H1 (cell line): ENCODE data around the gene METRNL. TPM values are rescaled to one million over a fixed set of nuclear protein-coding genes. Genes with fewer than 3 reads are reported as not detected.

Experiments used
- CTCF ChIA-PET: fragments of 300-600 bp; sonication (Branson Sonifier 250); formaldehyde crosslinking; loops from one replicate; lab custom pipeline; 2021; ENCODE audit not compliant: partially characterized antibody; lab: Charles Lee
- POLR2A ChIA-PET: fragments of 300-600 bp; sonication (Branson Sonifier 250); formaldehyde crosslinking; loops from one replicate; lab custom pipeline; 2021; ENCODE audit warnings: inconsistent platforms; ENCODE audit not compliant: partially characterized antibody; lab: Charles Lee
- DNase-seq, 2 experiments: peaks; one replicate each; pipeline versions ENCODE4 v3.0.0 to v3.0.0-alpha.2; 2010 to 2022; ENCODE audit warnings: low spot score in 2 of 2, low read depth in 1 of 2, mixed read lengths in 1 of 2
- FAIRE-seq: peaks from 2 replicates; lab custom pipeline; 2011; peaks lifted over from hg19 to GRCh38; lab: Jason Lieb, UNC
- H2AFZ ChIP-seq: 2 replicates; pipeline ENCODE4 v1.8.1; 2012; ENCODE audit warnings: low read length, inconsistent platforms
- H2AK5ac ChIP-seq: 2 replicates; pipeline ENCODE4 v1.6.1; 2013; ENCODE audit warnings: low read depth, low read length
- H2BK120ac ChIP-seq: replicated peaks from 2 replicates; pipeline ENCODE3; 2013; ENCODE audit warnings: low read depth, low read length, inconsistent platforms
- H2BK12ac ChIP-seq: 2 replicates; pipeline ENCODE4 v1.6.1; 2013; ENCODE audit warnings: low read depth, low read length
- H2BK15ac ChIP-seq: 2 replicates; pipeline ENCODE4 v1.6.1; 2013; ENCODE audit warnings: low read length
- H2BK20ac ChIP-seq: 2 replicates; pipeline ENCODE4 v1.6.1; 2013; ENCODE audit warnings: low read length
- H2BK5ac ChIP-seq: 2 replicates; pipeline ENCODE4 v1.6.1; 2013; ENCODE audit warnings: low read depth, low read length
- H3K14ac ChIP-seq: 2 replicates; pipeline ENCODE4 v1.6.1; 2013; ENCODE audit warnings: inconsistent platforms; ENCODE audit not compliant: insufficient read length
- H3K18ac ChIP-seq: 2 replicates; pipeline ENCODE4 v1.6.1; 2013; ENCODE audit warnings: low read length; ENCODE audit errors: extremely low read depth
- H3K23ac ChIP-seq: 2 replicates; pipeline ENCODE4 v1.6.1; 2013; ENCODE audit warnings: inconsistent platforms; ENCODE audit not compliant: insufficient read length
- H3K23me2 ChIP-seq: 2 replicates; pipeline ENCODE4 v1.6.1; 2013; ENCODE audit warnings: low read depth, low read length
- H3K27ac ChIP-seq: 2 replicates; pipeline ENCODE4 v1.6.1; 2011; ENCODE audit warnings: low read depth, low read length, inconsistent platforms
- H3K27me3 ChIP-seq, 4 experiments: replicated peaks in 1 of 4; 1 replicate in 1 of 4; 2 replicates in 3 of 4; pipeline versions ENCODE4 v1.6.1 to v1.8.1; 2011 to 2013; ENCODE audit warnings: low read length in 3 of 4, mild to moderate bottlenecking in 3 of 4, inconsistent platforms in 2 of 4, mixed read lengths in 2 of 4, moderate library complexity in 1 of 4; ENCODE audit not compliant: control insufficient read depth in 3 of 4, insufficient read depth in 3 of 4; ENCODE audit errors: extremely low read depth in 1 of 4
- H3K36me3 ChIP-seq, 4 experiments: 2 replicates each; pipeline versions ENCODE4 v1.6.1 to v1.8.1; 2011 to 2013; ENCODE audit warnings: mild to moderate bottlenecking in 4 of 4, low read length in 3 of 4, moderate library complexity in 2 of 4, control low read depth in 1 of 4, inconsistent platforms in 1 of 4; ENCODE audit not compliant: insufficient read depth in 4 of 4, control insufficient read depth in 2 of 4
- H3K4ac ChIP-seq: replicated peaks from 2 replicates; pipeline ENCODE3; 2013; ENCODE audit warnings: low read length, low read depth, mixed read lengths, inconsistent platforms; ENCODE audit not compliant: insufficient read length
- H3K4me1 ChIP-seq, 4 experiments: replicated peaks in 1 of 4; 1 replicate in 1 of 4; 2 replicates in 3 of 4; pipeline versions ENCODE4 v1.6.1 to v1.8.1; 2011 to 2013; ENCODE audit warnings: low read length in 3 of 4, inconsistent platforms in 2 of 4, mixed read lengths in 1 of 4; ENCODE audit not compliant: insufficient read depth in 4 of 4, control insufficient read depth in 3 of 4
- H3K4me2 ChIP-seq, 2 experiments: 2 replicates each; pipeline versions ENCODE4 v1.6.1 to v1.8.1; 2011 to 2013; ENCODE audit warnings: low read depth in 2 of 2, low read length in 2 of 2, control low read depth in 1 of 2, inconsistent platforms in 1 of 2, mild to moderate bottlenecking in 1 of 2; ENCODE audit not compliant: insufficient read depth in 1 of 2
- H3K4me3 ChIP-seq, 4 experiments: fragments of 200-600, 300-600 bp in 1 of 4; sonication (generic), shearing (Covaris generic), sonication (Bioruptor Twin) in 1 of 4; 2 replicates each; pipeline versions ENCODE4 v1.5.1 to v1.8.1; 2011 to 2016; ENCODE audit warnings: low read length in 4 of 4, low read depth in 3 of 4, control low read depth in 2 of 4, inconsistent platforms in 2 of 4, mild to moderate bottlenecking in 2 of 4, mixed read lengths in 1 of 4, moderate library complexity in 1 of 4; ENCODE audit not compliant: insufficient read depth in 2 of 4; ENCODE audit errors: extremely low read depth in 1 of 4
- H3K56ac ChIP-seq: replicated peaks from 2 replicates; pipeline ENCODE3; 2013; ENCODE audit warnings: low read depth, mild to moderate bottlenecking, mixed read lengths, low read length, inconsistent platforms; ENCODE audit not compliant: insufficient read length
- H3K79me1 ChIP-seq: 2 replicates; pipeline ENCODE4 v1.6.1; 2013; ENCODE audit warnings: low read depth, low read length, control low read depth
- H3K79me2 ChIP-seq, 2 experiments: 2 replicates each; pipeline versions ENCODE4 v1.6.1 to v1.8.1; 2012 to 2013; ENCODE audit warnings: low read length in 2 of 2, mild to moderate bottlenecking in 2 of 2, inconsistent platforms in 1 of 2; ENCODE audit not compliant: insufficient read depth in 2 of 2, control insufficient read depth in 1 of 2
- H3K9ac ChIP-seq, 4 experiments: replicated peaks in 1 of 4; 1 replicate in 1 of 4; 2 replicates in 3 of 4; pipeline versions ENCODE4 v1.6.1 to v1.8.1; 2011 to 2013; ENCODE audit warnings: low read depth in 3 of 4, low read length in 3 of 4, control low read depth in 2 of 4, mild to moderate bottlenecking in 2 of 4, moderate library complexity in 2 of 4, inconsistent platforms in 1 of 4; ENCODE audit errors: extremely low read depth in 1 of 4
- H3K9me3 ChIP-seq, 2 experiments: 2 replicates each; pipeline versions ENCODE4 v1.6.1 to v1.8.1; 2012 to 2013; ENCODE audit warnings: mild to moderate bottlenecking in 2 of 2, moderate library complexity in 2 of 2, control low read depth in 1 of 2, inconsistent platforms in 1 of 2, low read depth in 1 of 2, low read length in 1 of 2, mixed read lengths in 1 of 2; ENCODE audit not compliant: insufficient read depth in 2 of 2
- H4K20me1 ChIP-seq, 2 experiments: replicated peaks in 1 of 2; 2 replicates each; pipeline versions ENCODE3 to v1.8.1; 2011 to 2013; ENCODE audit warnings: inconsistent platforms in 2 of 2, low read length in 2 of 2, mild to moderate bottlenecking in 1 of 2; ENCODE audit not compliant: insufficient read depth in 2 of 2, control insufficient read depth in 1 of 2
- H4K5ac ChIP-seq: 2 replicates; pipeline ENCODE4 v1.6.1; 2013; ENCODE audit warnings: low read length, low read depth, mixed read lengths, inconsistent platforms; ENCODE audit not compliant: insufficient read length
- H4K8ac ChIP-seq: 2 replicates; pipeline ENCODE4 v1.8.0; 2013; ENCODE audit warnings: mild to moderate bottlenecking, moderate library complexity, low read length, inconsistent platforms; ENCODE audit not compliant: insufficient read depth; ENCODE audit errors: extremely low read depth
- H4K91ac ChIP-seq: replicated peaks from 2 replicates; pipeline ENCODE3; 2013; ENCODE audit warnings: low read length, mixed read lengths, inconsistent platforms; ENCODE audit not compliant: insufficient read length
- ATF3 ChIP-seq: IDR thresholded peaks from 2 replicates; pipeline ENCODE4 v1.6.1; 2011; ENCODE audit warnings: low read depth, mild to moderate bottlenecking, low read length; ENCODE audit not compliant: insufficient read depth
- FOSL1 ChIP-seq: IDR thresholded peaks from 2 replicates; pipeline ENCODE4 v1.6.1; 2011; ENCODE audit warnings: mild to moderate bottlenecking, low read depth, low read length, moderate library complexity; ENCODE audit not compliant: insufficient read depth
- KDM1A ChIP-seq: fragments of 200-600, 300-600 bp; sonication (generic); IDR thresholded peaks from 2 replicates; pipeline ENCODE4 v1.7.1; 2016; ENCODE audit warnings: mild to moderate bottlenecking, low read length, borderline replicate concordance
- RFX5 ChIP-seq: IDR thresholded peaks from 2 replicates; pipeline ENCODE4 v1.6.1; 2011; ENCODE audit warnings: low read depth, low read length, improper control_type of control experiment, borderline replicate concordance
- WGBS, 2 experiments: shearing (Covaris generic) in 1 of 2; methylation state at CpG; one replicate each; pipeline versions ENCODE4 v1.1.6 to v1.1.7; 2013 to 2015; ENCODE audit warnings: low lambda C conversion rate in 2 of 2, mixed read lengths in 2 of 2, inconsistent platforms in 1 of 2, low coverage in 1 of 2, missing lambda C conversion rate in 1 of 2; ENCODE audit not compliant: insufficient replicate concordance in 2 of 2, insufficient coverage in 1 of 2, insufficient read length in 1 of 2; ENCODE audit errors: extremely low coverage in 1 of 2, missing lambda C conversion rate in 1 of 2; 5-methylcytosine and 5-hydroxymethylcytosine counted together
- polyA plus RNA-seq, 7 experiments: library from polyadenylated mRNA; depleted of rRNA in 3 of 7; stranded (reverse) in 5 of 7; unstranded in 2 of 7; fragments of >200 nt in 5 of 7; fragments of 200-250 nt in 2 of 7; gene quantifications; 1 replicate in 5 of 7; 2 replicates in 1 of 7; 4 replicates in 1 of 7; pipeline versions ENCODE4 v1.2.1 to v1.2.3, GENCODE V29; 2011 to 2013; ENCODE audit warnings: missing spikeins in 2 of 7, mixed read lengths in 2 of 7
- total RNA-seq: library from RNA; stranded (reverse); fragmentation: NEBNext Ultra II Directional; extraction: Animal tissue kit (Norgen Biotek cat#: 25700); gene quantifications from 2 replicates; pipeline ENCODE4 v1.2.1, GENCODE V29; 2021

Gene METRNL
- total and polyA plus RNA-seq, 2 of the 8 experiments (the other 6 are each of a cell fraction or from before 2014, with no cell fraction given), result 13.9 to 14.2 TPM

GRCh38 chr17:83068641-83069570 lies 10.5 kb upstream of the METRNL start:
- Histone ChIP-seq H3K14ac (no peak overlapping the region), H3K27me3 (no peaks in the 10 kb centered on the region), H2BK15ac (no peak overlapping the region), H3K4ac (no peak overlapping the region), H4K5ac (no peak overlapping the region), H2AK5ac (no peak overlapping the region), H4K8ac (no peak overlapping the region; the same call in 1 of the 2 replicates), H4K20me1 (peaks cover 0 to 2% of the 10 kb centered on the region in 2 experiments), H3K9ac (no peak overlapping the region), H3K23me2 (no peaks in the 10 kb centered on the region; the same call in 1 of the 2 replicates), H4K91ac (no peak overlapping the region), H3K9me3 (no peaks in the 10 kb centered on the region), H2BK5ac (no peak overlapping the region), H3K36me3 (no peaks in the 10 kb centered on the region), H2BK120ac (no peak overlapping the region), H3K18ac (no peak overlapping the region), H3K79me2 (no peaks in the 10 kb centered on the region), H3K79me1 (no peaks in the 10 kb centered on the region), H3K23ac (no peak overlapping the region), H2BK12ac (no peak overlapping the region; the same call in 1 of the 2 replicates), H3K56ac (no peak overlapping the region), H3K27ac (no peak overlapping the region), H3K4me1 (no peaks in the 10 kb centered on the region), H2BK20ac (no peak overlapping the region), H3K4me3 (no peak overlapping the region), H3K4me2 (no peak overlapping the region), H2AFZ (no peak overlapping the region)
- DNase-seq (no peak), FAIRE-seq (no peak)
- ChIA-PET CTCF (no interaction called here), POLR2A (no interaction called here)
- TF ChIP-seq KDM1A, result no peak
- no peak for TF ChIP-seq ATF3
- TF ChIP-seq RFX5, result no peak
- TF ChIP-seq FOSL1, result no peak
- WGBS, 2 experiments, result 95% methylated on average over 8 of the region's 58 CpGs; no CpG with 5 or more reads in 1 of the 2 experiments
